ENCODE data around the gene PPIF. TPM values are rescaled to one million over a fixed set of nuclear protein-coding genes. Genes with fewer than 3 reads are reported as not detected.

PPIF gene
- total and polyA plus RNA-seq, 2 of the 13 experiments (the other 11 are each of a cell fraction or from before 2014, with no cell fraction given) = 147 to 157 TPM

GRCh38 chr10:79347894-79348639 is 798 bp downstream of the PPIF start (continued):
- TF ChIP-seq, protein P1, sequence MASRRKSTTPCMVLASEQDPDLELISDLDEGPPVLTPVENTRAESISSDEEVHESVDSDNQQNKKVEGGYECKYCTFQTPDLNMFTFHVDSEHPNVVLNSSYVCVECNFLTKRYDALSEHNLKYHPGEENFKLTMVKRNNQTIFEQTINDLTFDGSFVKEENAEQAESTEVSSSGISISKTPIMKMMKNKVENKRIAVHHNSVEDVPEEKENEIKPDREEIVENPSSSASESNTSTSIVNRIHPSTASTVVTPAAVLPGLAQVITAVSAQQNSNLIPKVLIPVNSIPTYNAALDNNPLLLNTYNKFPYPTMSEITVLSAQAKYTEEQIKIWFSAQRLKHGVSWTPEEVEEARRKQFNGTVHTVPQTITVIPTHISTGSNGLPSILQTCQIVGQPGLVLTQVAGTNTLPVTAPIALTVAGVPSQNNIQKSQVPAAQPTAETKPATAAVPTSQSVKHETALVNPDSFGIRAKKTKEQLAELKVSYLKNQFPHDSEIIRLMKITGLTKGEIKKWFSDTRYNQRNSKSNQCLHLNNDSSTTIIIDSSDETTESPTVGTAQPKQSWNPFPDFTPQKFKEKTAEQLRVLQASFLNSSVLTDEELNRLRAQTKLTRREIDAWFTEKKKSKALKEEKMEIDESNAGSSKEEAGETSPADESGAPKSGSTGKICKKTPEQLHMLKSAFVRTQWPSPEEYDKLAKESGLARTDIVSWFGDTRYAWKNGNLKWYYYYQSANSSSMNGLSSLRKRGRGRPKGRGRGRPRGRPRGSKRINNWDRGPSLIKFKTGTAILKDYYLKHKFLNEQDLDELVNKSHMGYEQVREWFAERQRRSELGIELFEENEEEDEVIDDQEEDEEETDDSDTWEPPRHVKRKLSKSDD (CRISPR knock-in tag; IDR thresholded peaks at IDR 0.05; ENCODE audit: low read depth) = no peak
- TF ChIP-seq, protein P2, sequence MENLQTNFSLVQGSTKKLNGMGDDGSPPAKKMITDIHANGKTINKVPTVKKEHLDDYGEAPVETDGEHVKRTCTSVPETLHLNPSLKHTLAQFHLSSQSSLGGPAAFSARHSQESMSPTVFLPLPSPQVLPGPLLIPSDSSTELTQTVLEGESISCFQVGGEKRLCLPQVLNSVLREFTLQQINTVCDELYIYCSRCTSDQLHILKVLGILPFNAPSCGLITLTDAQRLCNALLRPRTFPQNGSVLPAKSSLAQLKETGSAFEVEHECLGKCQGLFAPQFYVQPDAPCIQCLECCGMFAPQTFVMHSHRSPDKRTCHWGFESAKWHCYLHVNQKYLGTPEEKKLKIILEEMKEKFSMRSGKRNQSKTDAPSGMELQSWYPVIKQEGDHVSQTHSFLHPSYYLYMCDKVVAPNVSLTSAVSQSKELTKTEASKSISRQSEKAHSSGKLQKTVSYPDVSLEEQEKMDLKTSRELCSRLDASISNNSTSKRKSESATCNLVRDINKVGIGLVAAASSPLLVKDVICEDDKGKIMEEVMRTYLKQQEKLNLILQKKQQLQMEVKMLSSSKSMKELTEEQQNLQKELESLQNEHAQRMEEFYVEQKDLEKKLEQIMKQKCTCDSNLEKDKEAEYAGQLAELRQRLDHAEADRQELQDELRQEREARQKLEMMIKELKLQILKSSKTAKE (CRISPR knock-in tag; IDR thresholded peaks at IDR 0.05; ENCODE audit: borderline replicate concordance) = 0 out of 2 replicates have a peak, but pooled peaks have one; percentile 36
- TF ChIP-seq IRF2 (CRISPR knock-in tag; IDR thresholded peaks at IDR 0.05) (peak; percentile 4; the same call in 1 of the 2 replicates), RNF219 (CRISPR knock-in tag; IDR thresholded peaks at IDR 0.05) (no peak), NFYB (CRISPR knock-in tag; IDR thresholded peaks at IDR 0.05) (no peak), NFKBIZ (CRISPR knock-in tag; IDR thresholded peaks at IDR 0.05) (no peak), KLF13 (CRISPR knock-in tag; IDR thresholded peaks at IDR 0.05) (no peak; the same call in 1 of the 2 replicates), ZNF354B (CRISPR knock-in tag; IDR thresholded peaks at IDR 0.05) (no peak), ZNF574 (CRISPR knock-in tag; IDR thresholded peaks at IDR 0.05) (0 out of 2 replicates have a peak, but pooled peaks have one; percentile 11), CEBPB (IDR thresholded peaks at IDR 0.05; ENCODE audit: borderline replicate concordance, low read depth, low read length) (peak; percentile 80; the same call in 1 of the 2 replicates), ZNF143 (CRISPR knock-in tag; IDR thresholded peaks at IDR 0.05) (peak; percentile 82), LBX2 (CRISPR knock-in tag; IDR thresholded peaks at IDR 0.05; ENCODE audit: borderline replicate concordance) (0 out of 2 replicates have a peak, but pooled peaks have one; percentile 73), ZFP36L2 (CRISPR knock-in tag; IDR thresholded peaks at IDR 0.05) (no peak)
- TF ChIP-seq, protein P3, sequence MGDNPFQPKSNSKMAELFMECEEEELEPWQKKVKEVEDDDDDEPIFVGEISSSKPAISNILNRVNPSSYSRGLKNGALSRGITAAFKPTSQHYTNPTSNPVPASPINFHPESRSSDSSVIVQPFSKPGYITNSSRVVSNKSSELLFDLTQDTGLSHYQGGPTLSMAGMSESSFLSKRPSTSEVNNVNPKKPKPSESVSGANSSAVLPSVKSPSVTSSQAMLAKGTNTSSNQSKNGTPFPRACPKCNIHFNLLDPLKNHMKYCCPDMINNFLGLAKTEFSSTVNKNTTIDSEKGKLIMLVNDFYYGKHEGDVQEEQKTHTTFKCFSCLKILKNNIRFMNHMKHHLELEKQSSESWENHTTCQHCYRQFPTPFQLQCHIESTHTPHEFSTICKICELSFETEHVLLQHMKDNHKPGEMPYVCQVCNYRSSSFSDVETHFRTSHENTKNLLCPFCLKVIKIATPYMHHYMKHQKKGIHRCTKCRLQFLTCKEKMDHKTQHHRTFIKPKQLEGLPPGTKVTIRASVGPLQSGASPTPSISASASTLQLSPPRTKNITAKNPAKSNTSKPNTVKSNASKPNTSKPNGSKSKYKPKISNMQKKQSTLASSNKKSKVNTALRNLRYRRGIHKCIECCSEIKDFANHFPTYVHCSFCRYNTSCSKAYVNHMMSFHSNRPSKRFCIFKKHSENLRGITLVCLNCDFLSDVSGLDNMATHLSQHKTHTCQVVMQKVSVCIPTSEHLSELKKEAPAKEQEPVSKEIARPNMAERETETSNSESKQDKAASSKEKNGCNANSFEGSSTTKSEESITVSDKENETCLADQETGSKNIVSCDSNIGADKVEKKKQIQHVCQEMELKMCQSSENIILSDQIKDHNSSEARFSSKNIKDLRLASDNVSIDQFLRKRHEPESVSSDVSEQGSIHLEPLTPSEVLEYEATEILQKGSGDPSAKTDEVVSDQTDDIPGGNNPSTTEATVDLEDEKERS (CRISPR knock-in tag; IDR thresholded peaks at IDR 0.05) = 0 out of 2 replicates have a peak, but pooled peaks have one; percentile 32

Data from HepG2 (cell line).